Measurements from ENCODE around the gene ERI2. TPM values are rescaled to one million over a fixed set of nuclear protein-coding genes. Genes with fewer than 3 reads are reported as not detected.

The ERI2 gene
- total RNA-seq, 6 experiments from 2014 or later = 10.6 to 16.1 (median 13.1) TPM

DNA sequence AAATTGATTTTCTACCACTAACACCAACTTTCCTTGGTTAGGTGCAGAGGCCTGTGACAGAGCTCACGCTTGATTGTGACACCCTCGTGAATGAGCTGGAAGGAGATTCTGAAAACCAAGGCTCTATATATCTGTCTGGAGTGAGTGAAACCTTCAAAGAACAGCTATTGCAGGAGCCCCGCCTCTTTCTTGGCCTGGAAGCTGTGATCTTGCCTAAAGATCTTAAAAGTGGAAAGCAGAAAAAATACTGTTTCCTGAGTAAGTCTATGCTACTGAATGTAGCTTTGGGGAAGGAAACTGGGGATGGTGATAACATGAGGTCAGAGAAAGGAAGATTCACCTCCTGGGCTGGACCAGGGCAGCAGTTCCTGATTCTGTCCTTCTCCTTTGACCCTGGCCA is 38.3 kb upstream of the ERI2 start:
- H3K27ac Mint-ChIP-seq = no peak overlapping the region
- TF ChIP-seq, protein P1, sequence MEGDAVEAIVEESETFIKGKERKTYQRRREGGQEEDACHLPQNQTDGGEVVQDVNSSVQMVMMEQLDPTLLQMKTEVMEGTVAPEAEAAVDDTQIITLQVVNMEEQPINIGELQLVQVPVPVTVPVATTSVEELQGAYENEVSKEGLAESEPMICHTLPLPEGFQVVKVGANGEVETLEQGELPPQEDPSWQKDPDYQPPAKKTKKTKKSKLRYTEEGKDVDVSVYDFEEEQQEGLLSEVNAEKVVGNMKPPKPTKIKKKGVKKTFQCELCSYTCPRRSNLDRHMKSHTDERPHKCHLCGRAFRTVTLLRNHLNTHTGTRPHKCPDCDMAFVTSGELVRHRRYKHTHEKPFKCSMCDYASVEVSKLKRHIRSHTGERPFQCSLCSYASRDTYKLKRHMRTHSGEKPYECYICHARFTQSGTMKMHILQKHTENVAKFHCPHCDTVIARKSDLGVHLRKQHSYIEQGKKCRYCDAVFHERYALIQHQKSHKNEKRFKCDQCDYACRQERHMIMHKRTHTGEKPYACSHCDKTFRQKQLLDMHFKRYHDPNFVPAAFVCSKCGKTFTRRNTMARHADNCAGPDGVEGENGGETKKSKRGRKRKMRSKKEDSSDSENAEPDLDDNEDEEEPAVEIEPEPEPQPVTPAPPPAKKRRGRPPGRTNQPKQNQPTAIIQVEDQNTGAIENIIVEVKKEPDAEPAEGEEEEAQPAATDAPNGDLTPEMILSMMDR (IDR thresholded peaks at IDR 0.05) = no peak
- H3K4me3 Mint-ChIP-seq = no peak overlapping the region
- no peak for DNase-seq
- H3K27me3 Mint-ChIP-seq (ENCODE audit: insufficient read depth) = no peaks in the 10 kb centered on the region; the same call in 1 of the 2 replicates
- peaks cover 15% of the 10 kb centered on the region; the same call in 1 of the 2 replicates for H3K36me3 Mint-ChIP-seq (ENCODE audit: low read depth)
- H3K9me3 Mint-ChIP-seq = no peaks in the 10 kb centered on the region
- peaks cover 1% of the 10 kb centered on the region for H3K4me1 Mint-ChIP-seq (ENCODE audit: low read depth)

DNA sequence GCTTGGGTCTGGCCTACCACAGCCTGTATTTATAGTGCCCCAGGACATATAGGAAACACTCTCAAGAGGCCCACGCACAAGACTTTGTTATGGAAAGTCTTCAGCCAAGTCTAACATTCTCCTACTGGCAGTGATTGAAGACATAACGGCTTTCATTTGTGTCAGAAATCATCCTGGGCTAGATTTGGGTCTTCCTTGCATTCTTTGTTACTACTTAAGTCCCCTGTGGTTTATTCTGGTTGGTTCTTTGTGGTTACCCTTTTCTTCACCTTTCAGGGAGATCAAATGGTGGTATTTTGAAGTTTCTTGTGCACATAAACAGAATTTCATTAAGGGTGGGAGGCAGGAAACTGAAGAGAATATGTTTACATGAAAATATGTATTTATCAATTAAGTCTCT is 37.8 kb upstream of the ERI2 start:
- no peak overlapping the region for H3K27ac Mint-ChIP-seq
- TF ChIP-seq, protein P1 (IDR thresholded peaks at IDR 0.05) = no peak
- no peaks in the 10 kb centered on the region for H3K4me1 Mint-ChIP-seq (ENCODE audit: low read depth)
- peaks cover 15% of the 10 kb centered on the region; the same call in 1 of the 2 replicates for H3K36me3 Mint-ChIP-seq (ENCODE audit: low read depth)
- no peak overlapping the region for H3K4me3 Mint-ChIP-seq
- no peak for DNase-seq
- H3K27me3 Mint-ChIP-seq (ENCODE audit: insufficient read depth) = no peaks in the 10 kb centered on the region; the same call in 1 of the 2 replicates
- H3K9me3 Mint-ChIP-seq = no peaks in the 10 kb centered on the region

DNA sequence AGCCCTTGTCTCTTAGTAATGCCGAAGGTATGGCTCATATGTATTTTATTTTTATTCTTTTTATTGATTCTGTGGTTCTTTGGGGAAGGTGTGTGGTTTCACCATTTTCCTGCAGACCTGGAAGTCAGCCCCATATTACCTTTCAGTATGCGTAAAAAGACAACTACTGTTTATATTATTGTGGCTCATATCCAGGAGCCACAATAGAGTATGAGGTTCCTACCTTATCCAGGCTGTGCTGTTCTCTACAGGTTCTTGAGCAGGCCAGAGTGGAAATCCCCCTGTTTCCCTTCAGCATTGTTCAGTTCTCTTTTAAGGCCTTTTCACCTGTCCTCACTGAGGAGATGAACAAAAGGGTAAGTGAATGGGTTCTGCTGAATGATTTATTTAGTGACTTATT is 33.2 kb upstream of the ERI2 start:
- DNase-seq = no peak
- H3K4me3 Mint-ChIP-seq = no peak overlapping the region

DNA sequence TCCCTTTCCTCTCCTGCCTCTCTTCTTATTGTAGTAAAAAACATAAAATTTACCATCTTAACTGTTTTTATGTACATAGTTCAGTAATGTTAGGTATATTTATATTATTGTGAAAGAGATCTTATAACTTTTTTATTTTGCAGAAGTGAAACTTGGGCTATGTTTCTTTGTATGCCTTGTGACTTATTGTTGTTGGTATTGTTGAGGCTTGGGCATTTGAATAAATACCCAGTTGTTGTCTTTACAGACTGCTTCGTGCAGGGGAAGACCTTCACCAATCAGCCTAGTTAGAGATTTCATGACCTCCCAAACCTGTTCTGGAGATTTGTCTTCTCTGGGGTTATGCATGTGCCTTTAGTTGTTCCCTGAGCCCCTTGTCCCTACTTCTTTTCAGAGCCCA is 32.0 kb upstream of the ERI2 start:
- no peaks in the 10 kb centered on the region; the same call in 1 of the 2 replicates for H3K27me3 Mint-ChIP-seq (ENCODE audit: insufficient read depth)
- H3K4me1 Mint-ChIP-seq (ENCODE audit: low read depth) = no peaks in the 10 kb centered on the region
- H3K9me3 Mint-ChIP-seq = no peaks in the 10 kb centered on the region
- H3K36me3 Mint-ChIP-seq (ENCODE audit: low read depth) = peaks cover 42% of the 10 kb centered on the region
- no peak for DNase-seq
- TF ChIP-seq, protein P1 (IDR thresholded peaks at IDR 0.05) = no peak
- no peak overlapping the region for H3K4me3 Mint-ChIP-seq
- H3K27ac Mint-ChIP-seq = no peak overlapping the region

More for the DNA sequence above, 33.2 kb upstream of the ERI2 start:
- no peaks in the 10 kb centered on the region for H3K9me3 Mint-ChIP-seq
- peaks cover 42% of the 10 kb centered on the region for H3K36me3 Mint-ChIP-seq (ENCODE audit: low read depth)
- no peaks in the 10 kb centered on the region for H3K4me1 Mint-ChIP-seq (ENCODE audit: low read depth)
- no peak overlapping the region for H3K27ac Mint-ChIP-seq
- H3K27me3 Mint-ChIP-seq (ENCODE audit: insufficient read depth) = no peaks in the 10 kb centered on the region
- TF ChIP-seq, protein P1 (IDR thresholded peaks at IDR 0.05) = no peak

DNA sequence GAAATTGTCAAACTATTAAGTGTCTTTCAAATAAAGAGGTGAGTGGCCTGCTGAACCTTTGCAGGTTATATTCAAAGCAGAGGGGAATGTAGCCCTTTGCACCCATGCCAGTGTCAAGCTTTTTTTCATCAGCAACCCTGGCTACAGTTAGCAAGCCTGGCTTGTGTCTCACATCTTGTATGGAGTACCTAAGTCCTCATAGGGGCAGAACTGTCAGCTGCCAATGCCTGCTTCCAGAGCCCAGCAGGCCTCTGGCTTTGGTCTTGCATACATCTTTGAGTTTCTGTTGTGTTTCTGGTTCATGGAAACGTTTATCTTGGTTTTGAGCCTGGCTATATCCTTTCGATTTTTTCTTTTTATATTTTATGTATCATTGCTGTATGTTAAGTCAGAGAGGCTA is 26.8 kb upstream of the ERI2 start:
- H3K36me3 Mint-ChIP-seq (ENCODE audit: low read depth) = peaks cover 29% of the 10 kb centered on the region
- H3K27me3 Mint-ChIP-seq (ENCODE audit: insufficient read depth) = no peaks in the 10 kb centered on the region; the same call in none of the 2 replicates
- H3K4me3 Mint-ChIP-seq = no peak overlapping the region

More for the DNA sequence above, 26.8 kb upstream of the ERI2 start:
- Mint-ChIP-seq H3K27ac (no peak overlapping the region), H3K4me1 (ENCODE audit: low read depth) (no peaks in the 10 kb centered on the region), H3K9me3 (no peaks in the 10 kb centered on the region)
- DNase-seq = no peak
- TF ChIP-seq, protein P1 (IDR thresholded peaks at IDR 0.05) = no peak

All from HFFc6 (cell line).